ENCODE measurements around the gene OTX2. TPM values are rescaled to one million over a fixed set of nuclear protein-coding genes. Genes with fewer than 3 reads are reported as not detected.

Gene OTX2
- total RNA-seq (2021) (not detected in 2 replicates), Bru-seq, nascent RNA (not detected), BruChase-seq, experiment 1, labeled RNA remaining after a 2-hour chase (percentile 6 among the genes with signal in this experiment), BruChase-seq, experiment 2, labeled RNA remaining after a 6-hour chase (not detected)
- long read RNA-seq, result 0 reads

DNA sequence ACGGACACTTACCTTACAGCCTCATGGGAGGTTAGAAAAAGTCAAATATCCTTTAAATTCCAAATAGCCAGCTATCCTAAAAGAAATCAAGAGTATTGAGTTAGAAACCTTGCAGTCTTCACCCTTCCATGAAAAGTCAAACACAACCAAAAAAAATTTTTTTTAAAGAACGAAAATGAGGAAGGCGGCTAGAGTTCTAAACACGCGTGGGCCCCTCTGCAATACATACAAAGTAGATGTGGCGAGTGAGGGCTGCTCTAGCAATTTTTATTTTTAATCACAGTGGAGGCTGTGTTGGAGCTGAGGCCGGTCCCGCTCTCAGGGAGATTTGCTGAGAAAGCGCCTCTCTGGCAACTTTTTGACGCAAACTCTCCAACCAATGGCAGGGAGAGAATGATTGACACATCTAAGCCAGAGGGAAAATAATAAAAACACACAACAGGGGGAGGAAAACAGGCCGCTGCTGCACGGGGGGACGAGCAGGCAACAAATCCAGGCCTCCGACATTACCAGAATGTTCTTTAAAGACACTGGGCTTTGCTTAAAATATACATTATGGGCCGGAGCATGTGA is at the start of gene OTX2:
OTX2 (minus strand) TSS at position 333 of the 573 bp plus-strand sequence. CDS start 5,023 bp downstream, outside the sequence.
- no peak within 1 kb of the TSS for H3K4me2 ChIP-seq
- TF ChIP-seq, protein P1, sequence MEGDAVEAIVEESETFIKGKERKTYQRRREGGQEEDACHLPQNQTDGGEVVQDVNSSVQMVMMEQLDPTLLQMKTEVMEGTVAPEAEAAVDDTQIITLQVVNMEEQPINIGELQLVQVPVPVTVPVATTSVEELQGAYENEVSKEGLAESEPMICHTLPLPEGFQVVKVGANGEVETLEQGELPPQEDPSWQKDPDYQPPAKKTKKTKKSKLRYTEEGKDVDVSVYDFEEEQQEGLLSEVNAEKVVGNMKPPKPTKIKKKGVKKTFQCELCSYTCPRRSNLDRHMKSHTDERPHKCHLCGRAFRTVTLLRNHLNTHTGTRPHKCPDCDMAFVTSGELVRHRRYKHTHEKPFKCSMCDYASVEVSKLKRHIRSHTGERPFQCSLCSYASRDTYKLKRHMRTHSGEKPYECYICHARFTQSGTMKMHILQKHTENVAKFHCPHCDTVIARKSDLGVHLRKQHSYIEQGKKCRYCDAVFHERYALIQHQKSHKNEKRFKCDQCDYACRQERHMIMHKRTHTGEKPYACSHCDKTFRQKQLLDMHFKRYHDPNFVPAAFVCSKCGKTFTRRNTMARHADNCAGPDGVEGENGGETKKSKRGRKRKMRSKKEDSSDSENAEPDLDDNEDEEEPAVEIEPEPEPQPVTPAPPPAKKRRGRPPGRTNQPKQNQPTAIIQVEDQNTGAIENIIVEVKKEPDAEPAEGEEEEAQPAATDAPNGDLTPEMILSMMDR (conservative IDR thresholded peaks at IDR 0.05), result no peak
- no peak for TF ChIP-seq EZH2 (IDR thresholded peaks at IDR 0.05; ENCODE audit: low read depth)
- BruUV-seq (replicated peaks), result no TSS peak

GRCh38 chr14:56858422-56858821 is 48.1 kb upstream of the OTX2 start:
- Histone ChIP-seq H3K4me2 (no peak overlapping the region), H3K27me3 (ENCODE audit: insufficient read depth, low read depth) (no peaks in the 10 kb centered on the region), H3K4me1 (replicated peaks; ENCODE audit: insufficient read depth) (peaks cover 6% of the 10 kb centered on the region; the same call in 1 of the 2 replicates), H2AFZ (no peak overlapping the region), H3K9me3 (ENCODE audit: insufficient read depth, low read depth) (no peaks in the 10 kb centered on the region), H3K9me2 (ENCODE audit: insufficient read depth) (no peaks in the 10 kb centered on the region), H3K27ac (no peak overlapping the region), H3K4me3 (no peak overlapping the region), H4K20me1 (ENCODE audit: insufficient read depth) (no peaks in the 10 kb centered on the region), H3K79me2 (ENCODE audit: low read depth) (no peaks in the 10 kb centered on the region), H3K36me3 (ENCODE audit: low read depth) (no peaks in the 10 kb centered on the region), H3F3A (ENCODE audit: insufficient read depth, low read depth) (no peaks in the 10 kb centered on the region)
- DNase-seq, result no peak
- BruUV-seq (replicated peaks), result no TSS peak
- TF ChIP-seq, protein P1 (conservative IDR thresholded peaks at IDR 0.05), result no peak
- TF ChIP-seq EZH2 (IDR thresholded peaks at IDR 0.05; ENCODE audit: low read depth), result no peak
- intact Hi-C loops (cut with micrococcal nuclease; ENCODE audit: unreplicated experiment), result no loop called here
- CTCF ChIA-PET, result no interaction called here
- POLR2A ChIA-PET (ENCODE audit: unreplicated experiment), result no interaction called here

More for the DNA sequence above, at the start of gene OTX2:
- no peak within 1 kb of the TSS for H3K27ac ChIP-seq
- no peak for DNase-seq
- no peaks in the 10 kb centered on the region for H3K79me2 ChIP-seq (ENCODE audit: low read depth)
- CTCF ChIA-PET, result no interaction called here
- no peaks in the 10 kb centered on the region for H3K36me3 ChIP-seq (ENCODE audit: low read depth)
- no peaks in the 10 kb centered on the region for H4K20me1 ChIP-seq (ENCODE audit: insufficient read depth)
- no peak within 1 kb of the TSS for H3K4me3 ChIP-seq
- no peaks in the 10 kb centered on the region for H3F3A ChIP-seq (ENCODE audit: insufficient read depth, low read depth)
- no peaks in the 10 kb centered on the region for H3K27me3 ChIP-seq (ENCODE audit: insufficient read depth, low read depth)
- H3K9me3 ChIP-seq (ENCODE audit: insufficient read depth, low read depth), result no peaks in the 10 kb centered on the region; the same call in 1 of the 2 replicates
- intact Hi-C loops (cut with micrococcal nuclease; ENCODE audit: unreplicated experiment), result no loop called here
- POLR2A ChIA-PET (ENCODE audit: unreplicated experiment), result no interaction called here
- no peak within 1 kb of the TSS for H2AFZ ChIP-seq
- no peaks in the 10 kb centered on the region for H3K9me2 ChIP-seq (ENCODE audit: insufficient read depth)
- H3K4me1 ChIP-seq (replicated peaks; ENCODE audit: insufficient read depth), result no peaks in the 10 kb centered on the region

- POLR2A ChIA-PET (ENCODE audit: unreplicated experiment), result no interaction called here
- Histone ChIP-seq H2AFZ (no peak overlapping the region), H3K4me2 (no peak overlapping the region), H3K36me3 (ENCODE audit: low read depth) (no peaks in the 10 kb centered on the region), H4K20me1 (ENCODE audit: insufficient read depth) (no peaks in the 10 kb centered on the region), H3K9me3 (ENCODE audit: insufficient read depth, low read depth) (no peaks in the 10 kb centered on the region), H3K4me3 (no peak overlapping the region), H3K4me1 (replicated peaks; ENCODE audit: insufficient read depth) (peaks cover 6% of the 10 kb centered on the region; the same call in 1 of the 2 replicates), H3K79me2 (ENCODE audit: low read depth) (no peaks in the 10 kb centered on the region), H3K9me2 (ENCODE audit: insufficient read depth) (no peaks in the 10 kb centered on the region), H3K27ac (no peak overlapping the region), H3K27me3 (ENCODE audit: insufficient read depth, low read depth) (no peaks in the 10 kb centered on the region), H3F3A (ENCODE audit: insufficient read depth, low read depth) (no peaks in the 10 kb centered on the region)
- BruUV-seq (replicated peaks), result no TSS peak
- DNase-seq, result no peak
- CTCF ChIA-PET, result no interaction called here
- intact Hi-C loops (cut with micrococcal nuclease; ENCODE audit: unreplicated experiment), result no loop called here
- no peak for TF ChIP-seq EZH2 (IDR thresholded peaks at IDR 0.05; ENCODE audit: low read depth)
- TF ChIP-seq, protein P1 (conservative IDR thresholded peaks at IDR 0.05), result no peak
These were observed 46.9 kb upstream of the OTX2 start for GRCh38 chr14:56857216-56857615.
